Vagina (tissue), 2 donors: ENCODE data around the gene CRYGS.

Source experiments
- CTCF ChIP-seq, 3 experiments: fragments of 450-650 bp in 2 of 3; fragments of 200-600 bp in 1 of 3; sonication (generic) in 1 of 3; IDR thresholded peaks; one replicate each; pipeline ENCODE4 v1.5.1; 2017 to 2019; ENCODE audit warnings: antibody characterized with exemption in 3 of 3, mild to moderate bottlenecking in 2 of 3, moderate library complexity in 2 of 3
- POLR2A ChIP-seq, 2 donors: fragments of 450-650 bp; IDR thresholded peaks; one replicate each; pipeline ENCODE4 v1.6.1; 2017; ENCODE audit warnings: antibody characterized with exemption in 2 of 2, mild to moderate bottlenecking in 2 of 2, moderate library complexity in 2 of 2
- POLR2AphosphoS5 ChIP-seq, 2 donors: sonication (generic); formaldehyde crosslinking; IDR thresholded peaks; one replicate each; pipeline ENCODE4 v1.9.0; 2017; ENCODE audit warnings: antibody characterized with exemption in 2 of 2, mild to moderate bottlenecking in 2 of 2, low read depth in 1 of 2; ENCODE audit not compliant: insufficient read depth in 1 of 2

- TF ChIP-seq POLR2AphosphoS5 (IDR thresholded peaks at IDR 0.05; ENCODE audit: insufficient read depth in 1 of 2, low read depth in 1 of 2) (no peak), CTCF (IDR thresholded peaks at IDR 0.05) (no peak), POLR2A (IDR thresholded peaks at IDR 0.05) (no peak)
These were observed 38.4 kb upstream of the CRYGS start for GRCh38 chr3:186582541-186582940.
